ENCODE results near the gene CUEDC1. TPM values are rescaled to one million over a fixed set of nuclear protein-coding genes. Genes with fewer than 3 reads are reported as not detected.

CUEDC1 gene
- total and polyA plus RNA-seq, 9 of the 15 experiments (the other 6 are each of a cell fraction or from before 2014, with no cell fraction given), result 0.20 to 4.1 (median 1.6) TPM; not detected in 1

DNA sequence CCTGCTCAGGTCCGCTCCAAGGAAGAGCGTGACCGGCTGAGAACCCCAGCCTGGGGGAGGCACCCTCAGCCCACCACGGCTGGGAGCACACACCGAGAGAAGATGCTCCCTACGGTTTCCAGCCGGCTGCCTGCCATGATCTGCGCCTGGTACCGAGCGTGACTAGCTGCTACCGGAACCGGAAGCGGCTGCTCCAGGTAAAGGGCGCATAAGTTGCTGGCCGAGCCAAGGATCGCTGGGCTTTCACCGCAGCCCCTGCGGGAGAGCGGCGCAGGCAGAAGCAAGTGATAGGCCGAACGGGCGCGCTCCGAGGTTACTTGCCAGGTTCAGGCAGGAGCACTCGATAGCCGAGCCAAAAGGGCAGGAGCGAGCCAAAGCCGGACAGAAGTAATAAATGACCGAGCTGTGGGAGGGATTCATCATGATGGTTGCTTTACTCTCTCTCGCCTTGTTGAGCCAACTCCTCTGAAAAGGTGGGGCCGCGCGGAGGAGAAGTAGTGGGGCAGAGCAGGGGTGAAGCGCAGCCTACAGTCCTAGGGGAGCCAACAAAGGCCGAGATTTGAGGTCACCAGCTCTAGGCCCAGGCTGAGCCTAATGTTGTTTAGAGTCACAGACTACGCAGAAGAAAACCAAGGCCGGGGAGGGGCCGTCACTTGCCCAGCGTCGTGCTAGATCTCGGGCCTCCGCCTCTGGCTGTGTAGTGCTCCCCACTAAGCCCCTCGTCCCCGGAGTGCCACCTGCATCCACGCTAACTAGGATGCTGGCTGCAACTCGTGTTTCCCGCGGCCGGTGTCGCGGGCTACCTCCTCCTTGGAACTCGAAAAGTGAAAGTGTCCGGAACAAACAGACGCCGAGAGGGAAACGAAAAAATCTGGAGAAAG is 105.1 kb downstream of the CUEDC1 start, which contains the start of gene MRPS23 (continued):
- peak; percentile 95 for TF ChIP-seq TFAP4 (CRISPR knock-in tag; IDR thresholded peaks at IDR 0.05; ENCODE audit: borderline replicate concordance)
- peak; percentile 96 for TF ChIP-seq ELF1 (tag; IDR thresholded peaks at IDR 0.05)
- peak; percentile 86 for TF ChIP-seq RNF2 (IDR thresholded peaks at IDR 0.05)
- peak; percentile 12; the same call in 1 of the 2 replicates for TF ChIP-seq DEAF1 (CRISPR knock-in tag; IDR thresholded peaks at IDR 0.05)
- TF ChIP-seq ZFX (CRISPR knock-in tag; IDR thresholded peaks at IDR 0.05), result peak; percentile 94
- no peak for TF ChIP-seq CBX1 (IDR thresholded peaks at IDR 0.05; ENCODE audit: low read depth)
- TF ChIP-seq KAT2B (IDR thresholded peaks at IDR 0.05; ENCODE audit: low read depth, low read length), result no peak
- TF ChIP-seq ZNF551 (CRISPR knock-in tag; IDR thresholded peaks at IDR 0.05), result no peak
- no peak for TF ChIP-seq BCOR (IDR thresholded peaks at IDR 0.05)
- peak; percentile 98 for TF ChIP-seq GABPA (tag; conservative IDR thresholded peaks at IDR 0.05; ENCODE audit: low read depth)
- TF ChIP-seq, protein P1, sequence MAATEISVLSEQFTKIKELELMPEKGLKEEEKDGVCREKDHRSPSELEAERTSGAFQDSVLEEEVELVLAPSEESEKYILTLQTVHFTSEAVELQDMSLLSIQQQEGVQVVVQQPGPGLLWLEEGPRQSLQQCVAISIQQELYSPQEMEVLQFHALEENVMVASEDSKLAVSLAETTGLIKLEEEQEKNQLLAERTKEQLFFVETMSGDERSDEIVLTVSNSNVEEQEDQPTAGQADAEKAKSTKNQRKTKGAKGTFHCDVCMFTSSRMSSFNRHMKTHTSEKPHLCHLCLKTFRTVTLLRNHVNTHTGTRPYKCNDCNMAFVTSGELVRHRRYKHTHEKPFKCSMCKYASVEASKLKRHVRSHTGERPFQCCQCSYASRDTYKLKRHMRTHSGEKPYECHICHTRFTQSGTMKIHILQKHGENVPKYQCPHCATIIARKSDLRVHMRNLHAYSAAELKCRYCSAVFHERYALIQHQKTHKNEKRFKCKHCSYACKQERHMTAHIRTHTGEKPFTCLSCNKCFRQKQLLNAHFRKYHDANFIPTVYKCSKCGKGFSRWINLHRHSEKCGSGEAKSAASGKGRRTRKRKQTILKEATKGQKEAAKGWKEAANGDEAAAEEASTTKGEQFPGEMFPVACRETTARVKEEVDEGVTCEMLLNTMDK (IDR thresholded peaks at IDR 0.05; ENCODE audit: borderline replicate concordance, insufficient read depth, low read depth, low read length, poor library complexity, severe bottlenecking), result no peak
- no peak for TF ChIP-seq GATA2 (CRISPR knock-in tag; IDR thresholded peaks at IDR 0.05)
- TF ChIP-seq TFAM (CRISPR knock-in tag; conservative IDR thresholded peaks at IDR 0.05), result no peak
- no peak for TF ChIP-seq MTF1 (CRISPR knock-in tag; IDR thresholded peaks at IDR 0.05; ENCODE audit: borderline replicate concordance)
- TF ChIP-seq NFIX (CRISPR knock-in tag; IDR thresholded peaks at IDR 0.05; ENCODE audit: low read depth), result no peak
- peak; percentile 61; the same call in 1 of the 2 replicates for TF ChIP-seq MBD2 (IDR thresholded peaks at IDR 0.05; ENCODE audit: borderline replicate concordance, low read depth)
- no peak for TF ChIP-seq GTF2B (IDR thresholded peaks at IDR 0.05; ENCODE audit: extremely low read depth, insufficient read length)
- TF ChIP-seq THAP7 (CRISPR knock-in tag; IDR thresholded peaks at IDR 0.05), result 0 out of 2 replicates have a peak, but pooled peaks have one; percentile 31
- no peak for TF ChIP-seq MECOM (CRISPR knock-in tag; IDR thresholded peaks at IDR 0.05)
- no peak for TF ChIP-seq NFYB (IDR thresholded peaks at IDR 0.05; ENCODE audit: extremely low read depth, insufficient read length)
- no peak for TF ChIP-seq EZH2 (IDR thresholded peaks at IDR 0.05; ENCODE audit: borderline replicate concordance, low read depth, low read length)
